Measurements from ENCODE around the gene NAP1L4. TPM values are rescaled to one million over a fixed set of nuclear protein-coding genes. Genes with fewer than 3 reads are reported as not detected.

The NAP1L4 gene
- total RNA-seq, 2 experiments from 2014 or later = 262 to 285 TPM

DNA sequence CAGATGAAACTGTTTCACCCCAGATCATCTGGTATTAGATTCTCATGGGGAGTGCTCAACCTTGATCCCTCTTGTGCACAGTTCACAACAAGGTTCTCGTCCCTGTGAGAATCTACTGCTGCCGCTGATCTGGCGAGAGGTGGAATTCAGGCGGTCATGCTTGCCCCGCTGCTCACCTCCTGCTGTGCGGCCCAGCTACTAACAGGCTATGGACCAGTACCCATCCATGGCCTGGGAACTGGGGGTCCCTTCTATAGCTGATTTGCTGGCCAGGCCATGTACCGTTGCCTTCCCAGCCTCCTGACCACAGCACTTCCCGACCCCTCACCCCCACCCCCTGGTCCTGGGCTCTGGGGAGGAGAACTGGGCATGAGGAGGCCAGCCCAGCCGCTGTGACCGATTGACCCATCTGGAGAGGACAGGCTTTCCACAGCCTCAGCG, 65.5 kb downstream of the NAP1L4 start:
- POLR2A ChIA-PET = no interaction called here

DNA sequence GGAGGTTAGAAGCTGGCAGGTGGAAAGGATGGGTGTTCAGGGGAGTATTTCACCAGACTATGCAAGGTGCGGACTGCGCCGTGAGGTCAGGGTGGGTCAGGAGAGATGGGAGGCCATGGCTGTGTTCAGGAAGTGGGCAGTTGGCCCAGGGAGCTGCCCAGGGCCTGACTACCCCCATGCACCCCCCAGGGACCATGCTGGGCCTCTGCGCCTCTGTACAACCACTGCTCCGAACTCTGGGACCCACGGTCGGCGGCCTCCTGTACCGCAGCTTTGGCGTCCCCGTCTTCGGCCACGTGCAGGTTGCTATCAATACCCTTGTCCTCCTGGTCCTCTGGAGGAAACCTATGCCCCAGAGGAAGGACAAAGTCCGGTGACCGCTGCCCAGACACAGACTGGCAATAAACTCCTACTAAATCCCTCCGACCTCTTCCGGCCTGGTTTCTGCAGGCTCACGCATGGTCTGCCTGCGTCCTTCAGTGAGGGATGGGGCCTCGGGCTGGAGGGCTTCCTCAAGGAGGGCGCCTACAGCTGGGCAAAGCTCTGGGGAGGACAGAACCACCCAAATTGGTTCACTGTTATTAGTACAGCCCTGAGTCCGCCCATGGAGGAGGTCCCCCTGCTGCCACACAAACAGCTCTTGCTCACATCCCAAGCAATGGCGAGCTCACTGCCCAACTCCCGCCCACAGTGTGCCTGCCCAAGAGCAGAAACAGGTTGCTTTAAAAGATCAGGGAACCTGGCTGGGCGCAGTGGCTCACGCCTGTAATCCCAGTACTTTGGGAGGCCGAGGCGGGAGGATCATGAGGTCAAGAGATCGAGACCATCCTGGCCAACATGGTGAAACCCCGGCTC, 67.1 kb downstream of the NAP1L4 start:
- Mint-ChIP-seq H3K4me3 (peak overlapping the region; percentile 38), H3K27ac (no peak overlapping the region), H3K9me3 (no peaks in the 10 kb centered on the region), H3K27me3 (peaks cover 24% of the 10 kb centered on the region), H3K4me1 (ENCODE audit: low read depth) (peaks cover 18% of the 10 kb centered on the region), H3K36me3 (ENCODE audit: low read depth) (no peaks in the 10 kb centered on the region)
- ChIA-PET CTCF (no interaction called here), POLR2A (no interaction called here)
- Histone ChIP-seq H3K4me3 (ENCODE audit: low read length) (no peak overlapping the region), H3K27me3 (ENCODE audit: control insufficient read depth in 1 of 2, insufficient read depth in 2 of 2, low read length in 2 of 2) (peaks cover 20 to 21% of the 10 kb centered on the region in 2 experiments), H3K9me3 (ENCODE audit: control insufficient read depth in 1 of 2, insufficient read depth in 1 of 2, low read length in 2 of 2) (peaks cover 0 to 13% of the 10 kb centered on the region in 2 experiments), H3K4me1 (ENCODE audit: insufficient read depth, low read length) (peaks cover 24% of the 10 kb centered on the region), H3K36me3 (ENCODE audit: insufficient read depth, low read length) (no peaks in the 10 kb centered on the region), H3K27ac (ENCODE audit: low read depth in 1 of 2, low read length in 2 of 2) (no peak overlapping the region)
- DNase-seq = no peak
- TF ChIP-seq CTCF (IDR thresholded peaks at IDR 0.05) = no peak
- no peak for ATAC-seq (ENCODE audit: poor library complexity)
- intact Hi-C loops (cut with DNase I, micrococcal nuclease) = no loop called here

More for the DNA sequence above, 65.5 kb downstream of the NAP1L4 start:
- Histone ChIP-seq H3K4me3 (ENCODE audit: low read length) (no peak overlapping the region), H3K36me3 (ENCODE audit: insufficient read depth, low read length) (no peaks in the 10 kb centered on the region), H3K9me3 (ENCODE audit: control insufficient read depth in 1 of 2, insufficient read depth in 1 of 2, low read length in 2 of 2) (peaks cover 0 to 13% of the 10 kb centered on the region in 2 experiments), H3K27me3 (ENCODE audit: control insufficient read depth in 1 of 2, insufficient read depth in 2 of 2, low read length in 2 of 2) (peaks cover 21 to 24% of the 10 kb centered on the region in 2 experiments), H3K27ac (ENCODE audit: low read depth in 1 of 2, low read length in 2 of 2) (no peak overlapping the region), H3K4me1 (ENCODE audit: insufficient read depth, low read length) (peaks cover 32% of the 10 kb centered on the region)
- DNase-seq = no peak
- Mint-ChIP-seq H3K4me1 (ENCODE audit: low read depth) (peaks cover 24% of the 10 kb centered on the region), H3K9me3 (no peaks in the 10 kb centered on the region), H3K27ac (no peak overlapping the region), H3K36me3 (ENCODE audit: low read depth) (no peaks in the 10 kb centered on the region), H3K4me3 (no peak overlapping the region), H3K27me3 (peaks cover 30% of the 10 kb centered on the region)
- ATAC-seq (ENCODE audit: poor library complexity) = no peak
- intact Hi-C loops (cut with DNase I, micrococcal nuclease) = no loop called here
- CTCF ChIA-PET = no interaction called here
- no peak for TF ChIP-seq CTCF (IDR thresholded peaks at IDR 0.05)

DNA sequence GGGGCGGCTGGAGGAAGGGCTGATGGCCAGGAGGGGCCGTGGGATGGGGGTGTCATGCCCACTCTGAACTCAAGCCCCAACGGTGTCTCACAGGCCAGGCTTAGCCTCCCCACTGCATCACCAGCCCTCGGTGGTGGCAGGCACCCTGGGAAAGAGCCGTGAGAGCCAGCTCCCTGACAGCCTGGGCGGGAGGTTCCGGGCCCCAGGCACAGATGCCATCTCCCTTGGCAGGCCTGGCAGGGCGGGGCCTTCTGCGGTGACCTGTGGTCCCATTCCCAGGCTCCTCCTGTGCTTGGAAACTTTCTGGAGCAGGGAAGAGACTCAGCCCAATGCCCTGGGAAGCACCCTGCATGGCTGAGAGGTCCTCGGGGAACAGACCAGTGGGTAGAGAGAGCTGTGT, 67.7 kb downstream of the NAP1L4 start:
- no peaks in the 10 kb centered on the region for H3K9me3 Mint-ChIP-seq
- TF ChIP-seq CTCF (IDR thresholded peaks at IDR 0.05) = no peak
- Histone ChIP-seq H3K4me3 (ENCODE audit: low read length) (no peak overlapping the region), H3K36me3 (ENCODE audit: insufficient read depth, low read length) (no peaks in the 10 kb centered on the region), H3K27me3 (ENCODE audit: control insufficient read depth in 1 of 2, insufficient read depth in 2 of 2, low read length in 2 of 2) (peaks cover 14 to 15% of the 10 kb centered on the region in 2 experiments), H3K4me1 (ENCODE audit: insufficient read depth, low read length) (peaks cover 17% of the 10 kb centered on the region), H3K9me3 (ENCODE audit: control insufficient read depth in 1 of 2, insufficient read depth in 1 of 2, low read length in 2 of 2) (peaks cover 0 to 13% of the 10 kb centered on the region in 2 experiments), H3K27ac (ENCODE audit: low read depth in 1 of 2, low read length in 2 of 2) (no peak overlapping the region)
- H3K36me3 Mint-ChIP-seq (ENCODE audit: low read depth) = no peaks in the 10 kb centered on the region
- intact Hi-C loops (cut with DNase I, micrococcal nuclease) = no loop called here
- ATAC-seq (ENCODE audit: poor library complexity) (no peak), DNase-seq (no peak)
- peaks cover 14% of the 10 kb centered on the region for H3K4me1 Mint-ChIP-seq (ENCODE audit: low read depth)
- ChIA-PET POLR2A (no interaction called here), CTCF (no interaction called here)
- H3K27ac Mint-ChIP-seq = no peak overlapping the region
- H3K27me3 Mint-ChIP-seq = peaks cover 20% of the 10 kb centered on the region
- no peak overlapping the region for H3K4me3 Mint-ChIP-seq
